ENCODE measurements around the gene OTUD5. TPM values are rescaled to one million over a fixed set of nuclear protein-coding genes. Genes with fewer than 3 reads are reported as not detected.
A peak's percentile ranks its signal among the peaks of the same experiment; 100 is the strongest.

OTUD5 gene
- total RNA-seq, 1 experiment from 2014 or later: 48.7 TPM

DNA sequence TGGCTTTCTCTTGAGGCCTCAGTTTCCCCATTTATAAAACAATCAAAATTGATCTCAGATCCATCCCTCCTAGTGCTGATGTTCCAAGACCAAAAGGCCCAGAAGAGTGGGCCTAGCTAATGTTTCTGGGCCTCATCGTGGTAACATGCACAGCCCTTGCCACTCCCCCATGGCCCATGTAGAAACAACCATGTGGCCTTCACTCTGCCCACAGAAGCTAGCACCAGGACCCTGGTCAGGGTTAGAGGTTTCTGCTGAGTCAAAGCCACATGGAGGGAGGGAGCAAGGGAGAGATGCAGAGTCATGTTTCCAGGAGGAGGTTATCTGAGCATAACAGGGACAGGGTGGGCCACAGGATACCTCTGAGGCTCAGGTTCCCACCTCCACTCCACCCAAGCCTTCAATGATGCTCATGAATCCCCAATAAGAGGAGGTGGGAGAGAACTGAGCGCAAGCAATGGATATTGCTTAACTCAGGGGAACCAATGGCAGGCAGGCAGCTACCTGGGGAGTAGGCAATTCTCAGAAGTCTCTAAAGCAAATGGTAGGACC lies 16.9 kb downstream of the OTUD5 start:
- no peak for DNase-seq (ENCODE audit: low read depth)
- in situ Hi-C loops (cut with HindIII; ENCODE audit: low pct_unique_long_range_greater_than_20kb, low sequenced_read_pairs): no loop called here

DNA sequence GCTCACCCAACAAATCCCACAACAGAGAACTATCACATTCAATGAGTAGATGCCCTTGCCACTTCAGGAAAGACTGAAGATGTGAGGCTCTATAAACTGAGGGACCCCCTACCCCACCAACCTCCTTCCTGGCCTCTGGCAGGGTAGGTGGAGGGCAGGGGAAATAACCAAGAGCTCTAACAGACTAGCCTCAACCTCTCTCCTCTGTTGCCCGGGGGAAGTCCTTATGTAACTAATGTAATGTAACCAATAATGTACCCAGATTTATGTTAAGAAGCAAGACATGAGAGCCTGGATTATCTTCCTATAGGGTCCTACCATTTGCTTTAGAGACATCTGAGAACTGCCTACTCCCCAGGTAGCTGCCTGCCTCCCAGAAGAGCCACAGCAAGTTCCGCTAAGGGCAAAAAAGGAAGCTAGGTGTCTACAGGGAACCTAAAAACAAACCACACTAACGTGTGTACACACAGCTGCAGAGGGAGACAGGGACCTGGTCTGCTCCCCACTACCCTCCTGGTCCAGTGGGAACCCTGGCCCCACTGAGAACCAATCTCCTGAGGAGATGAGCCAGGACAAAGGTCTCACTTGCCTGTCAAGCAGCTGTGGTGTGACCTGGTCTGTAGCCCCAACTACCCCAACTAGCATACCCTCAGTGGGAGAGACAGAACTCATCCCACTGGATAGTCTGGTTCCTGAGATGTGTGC lies 17.7 kb downstream of the OTUD5 start:
- DNase-seq (ENCODE audit: low read depth): no peak
- in situ Hi-C loops (cut with HindIII; ENCODE audit: low pct_unique_long_range_greater_than_20kb, low sequenced_read_pairs): no loop called here

DNA sequence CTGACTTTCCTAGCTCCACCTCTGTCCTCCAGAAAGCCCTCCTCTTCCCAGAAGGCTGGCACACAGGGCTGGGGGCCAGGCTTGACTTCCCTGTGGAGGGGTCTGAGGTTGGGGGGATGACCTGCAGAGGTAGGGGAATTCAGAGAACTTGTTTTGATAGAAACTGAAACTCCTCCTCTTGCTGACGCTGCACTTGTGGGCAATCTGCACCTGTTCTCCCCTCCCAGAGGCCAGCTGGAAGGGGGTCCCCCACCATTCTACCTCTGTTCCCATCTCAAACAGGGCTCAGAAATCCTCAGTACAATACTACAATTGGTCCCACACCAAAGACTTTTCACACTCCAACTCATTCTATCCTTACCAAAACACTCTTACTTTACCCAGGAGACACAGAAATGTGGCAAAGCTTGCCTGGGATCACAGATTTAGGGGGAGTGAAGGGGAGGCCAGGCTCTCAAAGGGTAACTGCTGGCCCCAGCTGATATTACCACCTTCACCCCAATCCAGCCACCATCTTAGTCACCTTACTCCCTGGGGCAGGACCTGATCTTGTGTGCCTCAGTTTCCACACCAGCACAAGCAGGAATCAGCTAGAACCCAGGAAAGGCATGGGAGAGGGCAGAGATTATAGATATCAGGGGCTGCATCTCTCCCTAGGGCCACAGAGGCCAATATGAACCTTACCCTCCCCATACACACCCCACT lies 18.5 kb downstream of the OTUD5 start:
- no peak for DNase-seq (ENCODE audit: low read depth)
- in situ Hi-C loops (cut with HindIII; ENCODE audit: low pct_unique_long_range_greater_than_20kb, low sequenced_read_pairs): no loop called here

DNA sequence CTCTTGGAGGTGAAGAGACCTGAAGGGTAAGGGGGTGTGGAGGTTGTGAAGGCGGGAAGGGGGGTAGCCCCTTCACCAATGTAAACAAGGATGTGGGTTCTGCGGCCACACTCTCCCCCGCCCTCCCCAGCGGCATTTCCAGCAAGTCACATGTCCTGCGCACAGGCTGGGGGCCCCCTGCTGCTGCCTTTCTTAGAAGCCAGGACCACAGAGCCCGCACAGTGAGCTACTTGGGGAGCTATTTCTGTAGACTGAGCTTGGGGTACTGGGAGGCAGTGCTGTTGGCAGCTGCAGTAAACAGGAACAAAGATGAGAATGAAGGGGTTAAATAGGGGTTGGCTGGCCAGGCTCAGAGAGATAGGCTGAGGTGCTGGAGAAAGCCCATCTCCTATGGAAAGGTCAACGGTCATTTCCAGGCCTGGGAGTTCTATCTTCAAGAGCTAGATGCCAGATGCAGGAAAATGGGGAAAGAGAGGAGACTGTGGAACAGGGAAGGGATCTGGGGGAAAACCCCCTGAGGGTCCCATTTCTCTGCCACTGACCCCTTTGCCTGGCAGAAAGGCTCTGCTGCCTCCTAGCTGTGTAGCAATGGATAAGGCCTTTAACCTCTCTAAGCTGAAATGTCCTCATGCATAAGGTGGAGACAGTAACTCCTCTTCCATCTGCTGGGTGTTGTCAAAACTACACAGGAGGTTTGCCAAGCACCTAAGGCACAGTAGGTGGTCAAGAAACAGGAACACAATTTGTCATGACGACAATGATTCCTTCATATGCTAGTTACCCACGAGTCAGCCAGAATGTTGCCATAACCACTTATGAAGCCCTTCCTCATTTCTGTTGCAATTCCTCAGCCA lies 20.1 kb downstream of the OTUD5 start:
- no peak for DNase-seq (ENCODE audit: low read depth)
- in situ Hi-C loops (cut with HindIII; ENCODE audit: low pct_unique_long_range_greater_than_20kb, low sequenced_read_pairs): no loop called here

DNA sequence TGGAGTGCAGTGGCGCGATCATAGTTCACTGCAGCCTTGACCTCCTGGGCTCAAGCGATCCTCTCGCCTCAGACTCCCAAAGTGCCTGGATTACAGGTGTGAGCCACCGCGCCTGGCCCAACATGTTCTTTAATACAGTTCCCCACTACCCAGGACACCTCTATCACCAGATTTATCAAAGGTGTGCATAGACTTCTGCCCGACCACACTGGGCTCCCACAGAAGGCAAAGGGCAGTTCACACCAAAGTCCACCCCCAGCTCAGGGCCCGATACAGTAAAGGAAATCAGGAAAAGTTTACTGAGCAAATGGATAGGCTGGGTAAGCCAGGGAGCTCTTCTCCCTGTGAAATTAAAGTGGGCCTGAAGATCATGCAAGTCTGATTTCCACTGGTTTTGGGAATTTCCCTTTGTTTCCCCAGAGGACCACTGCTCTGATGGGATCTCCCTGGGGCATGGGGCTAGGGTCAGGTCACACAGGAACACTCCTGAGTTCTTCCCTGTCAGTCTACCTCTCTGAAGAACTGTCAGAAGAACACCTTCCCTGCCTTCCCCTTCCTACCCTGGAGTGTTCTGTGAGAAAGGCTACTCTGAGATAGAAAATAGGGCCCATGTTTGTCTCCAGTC lies 20.9 kb downstream of the OTUD5 start:
- in situ Hi-C loops (cut with HindIII; ENCODE audit: low pct_unique_long_range_greater_than_20kb, low sequenced_read_pairs): no loop called here
- DNase-seq (ENCODE audit: low read depth): no peak

DNA sequence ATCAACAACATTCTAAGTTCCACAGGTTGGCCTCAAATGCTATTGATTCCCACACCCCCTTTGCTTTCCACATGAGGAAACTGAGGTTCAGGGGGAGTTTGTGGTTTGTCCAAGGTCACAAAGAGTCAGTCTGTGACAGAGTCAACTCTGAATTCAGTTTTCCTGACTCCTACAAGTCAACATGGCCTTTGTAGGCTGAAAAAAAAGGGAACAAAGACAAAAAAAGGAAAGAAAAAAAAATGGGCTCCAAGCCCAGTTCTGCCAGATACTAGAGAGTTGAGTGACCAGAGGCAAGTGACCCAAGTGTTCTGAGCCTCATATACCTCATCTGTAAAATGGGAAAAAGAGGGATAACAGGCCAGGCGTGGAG lies 22.1 kb downstream of the OTUD5 start:
- in situ Hi-C loops (cut with HindIII; ENCODE audit: low pct_unique_long_range_greater_than_20kb, low sequenced_read_pairs): no loop called here
- no peak for DNase-seq (ENCODE audit: low read depth)

DNA sequence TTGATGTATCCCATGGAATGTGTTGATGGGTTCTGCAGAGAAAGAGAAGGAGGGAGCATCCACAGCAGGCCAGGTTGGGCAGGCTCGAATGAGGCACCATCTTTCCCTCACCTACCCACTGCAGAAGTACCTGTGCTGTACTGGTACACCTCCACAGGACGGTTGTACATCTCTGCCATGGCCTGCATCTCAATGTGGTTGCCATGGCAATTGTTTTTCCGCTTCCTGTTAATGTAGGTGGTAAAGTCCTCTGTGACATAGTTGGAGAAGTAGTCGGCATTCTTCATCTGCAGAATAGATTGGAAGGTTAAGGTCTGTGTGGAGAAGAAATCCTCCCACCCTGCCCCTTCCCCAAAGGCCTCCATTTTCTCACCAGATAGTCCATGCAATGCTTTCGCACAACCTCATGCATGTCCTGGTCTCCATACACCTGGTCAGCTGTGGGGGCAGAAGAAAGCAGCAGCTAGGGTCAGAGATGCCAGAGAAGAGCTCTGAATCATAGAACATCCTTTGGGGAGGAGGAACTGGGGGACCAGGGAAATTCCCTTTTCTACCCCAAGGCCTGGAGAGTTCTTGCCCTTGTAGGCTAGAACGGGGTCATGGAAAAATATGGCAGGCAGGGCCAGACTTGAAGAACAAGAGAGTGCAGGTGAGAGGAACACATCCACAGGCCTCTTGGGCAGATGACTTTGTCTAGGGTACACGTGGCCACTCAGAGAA lies 22.7 kb downstream of the OTUD5 start:
- no peak for DNase-seq (ENCODE audit: low read depth)
- in situ Hi-C loops (cut with HindIII; ENCODE audit: low pct_unique_long_range_greater_than_20kb, low sequenced_read_pairs): no loop called here

DNA sequence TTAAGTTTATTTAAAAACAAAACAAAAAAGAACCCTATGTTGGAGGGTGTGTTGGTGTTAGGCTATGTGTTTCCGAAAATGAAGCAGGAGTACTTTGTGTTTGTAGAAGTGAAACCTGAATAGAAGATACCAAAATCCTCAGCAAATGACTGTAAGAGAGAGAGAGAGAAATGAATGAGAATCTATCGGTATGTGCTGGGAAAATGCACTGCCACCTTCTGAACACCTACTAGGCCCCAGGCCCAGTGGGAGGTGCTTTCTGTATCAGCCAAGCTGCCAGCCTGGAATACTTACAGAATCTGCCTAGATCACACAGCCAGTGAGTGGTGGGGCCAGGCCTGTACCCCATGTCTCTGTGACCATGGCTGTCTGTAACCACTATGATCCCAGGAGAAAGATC lies 23.6 kb downstream of the OTUD5 start:
- no peak for DNase-seq (ENCODE audit: low read depth)
- in situ Hi-C loops (cut with HindIII; ENCODE audit: low pct_unique_long_range_greater_than_20kb, low sequenced_read_pairs): no loop called here

DNA sequence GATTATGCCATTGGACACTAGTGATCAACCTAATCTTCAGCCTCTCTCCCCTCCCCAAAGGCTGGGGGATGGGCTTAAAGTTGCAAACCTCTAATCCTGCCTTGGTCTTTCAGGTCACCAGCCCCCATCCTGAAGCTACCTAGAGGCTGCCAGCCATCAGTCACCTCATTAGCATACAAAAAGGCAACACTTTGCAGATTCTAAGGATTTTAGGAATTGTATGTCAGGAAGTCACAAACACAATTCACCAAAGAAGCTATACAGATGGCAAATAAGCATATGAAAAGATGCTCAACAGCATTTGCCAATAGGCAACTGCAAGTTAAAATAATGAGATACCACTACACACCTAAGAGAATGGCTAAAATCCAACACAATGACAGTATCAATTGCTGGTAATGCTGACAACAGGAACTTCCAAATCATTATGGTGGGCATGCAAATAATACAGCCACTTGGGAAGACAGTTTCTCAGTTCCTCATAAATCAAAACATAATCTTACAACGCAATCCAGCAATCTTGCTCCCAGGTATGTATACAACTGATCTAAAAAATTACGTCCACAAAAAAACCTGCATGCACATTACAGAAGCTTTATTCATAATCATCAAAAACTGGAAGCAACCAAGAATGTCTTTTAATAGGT lies 29.5 kb downstream of the OTUD5 start:
- no peak for DNase-seq (ENCODE audit: low read depth)
- in situ Hi-C loops (cut with HindIII; ENCODE audit: low pct_unique_long_range_greater_than_20kb, low sequenced_read_pairs): no loop called here

DNA sequence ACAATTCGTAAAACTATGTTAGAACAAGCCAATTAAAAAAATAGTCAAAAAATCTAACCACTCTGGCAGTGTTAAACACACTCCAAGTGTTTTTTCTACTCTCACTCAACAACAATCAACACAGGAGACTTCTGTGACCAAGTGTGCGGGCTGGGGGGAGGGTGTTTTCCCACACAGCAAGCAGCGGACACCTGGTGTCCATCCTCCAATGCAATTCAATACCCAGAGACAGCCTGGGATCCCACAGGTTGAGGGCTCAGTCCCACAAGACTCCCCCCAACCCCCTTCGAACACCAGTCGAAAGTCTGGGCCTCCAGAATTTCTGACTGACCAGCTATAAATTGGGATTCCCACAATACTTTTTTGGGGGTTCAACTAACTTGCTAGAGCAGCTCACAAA lies 30.3 kb downstream of the OTUD5 start:
- no peak for DNase-seq (ENCODE audit: low read depth)
- in situ Hi-C loops (cut with HindIII; ENCODE audit: low pct_unique_long_range_greater_than_20kb, low sequenced_read_pairs): no loop called here

DNA sequence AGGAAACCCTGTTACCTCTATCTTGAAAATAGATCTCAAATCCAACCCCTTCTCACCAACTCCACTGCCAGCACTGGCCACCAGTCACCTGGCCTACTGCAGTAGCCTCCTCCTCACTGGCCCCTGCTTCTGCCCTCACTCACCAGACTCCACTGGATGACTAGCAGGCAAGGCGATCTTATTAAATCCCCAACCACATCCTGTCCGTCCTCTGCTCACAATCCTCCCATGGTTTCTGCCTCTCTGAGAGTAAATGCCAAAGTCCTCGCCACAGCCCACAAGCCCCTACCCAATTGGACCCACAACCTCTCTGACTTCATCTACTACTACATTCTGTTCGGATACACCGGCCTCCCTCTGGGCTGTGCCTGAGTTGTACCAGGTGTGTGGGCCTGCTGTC lies 33.1 kb downstream of the OTUD5 start:
- in situ Hi-C loops (cut with HindIII; ENCODE audit: low pct_unique_long_range_greater_than_20kb, low sequenced_read_pairs): no loop called here
- no peak for DNase-seq (ENCODE audit: low read depth)

DNA sequence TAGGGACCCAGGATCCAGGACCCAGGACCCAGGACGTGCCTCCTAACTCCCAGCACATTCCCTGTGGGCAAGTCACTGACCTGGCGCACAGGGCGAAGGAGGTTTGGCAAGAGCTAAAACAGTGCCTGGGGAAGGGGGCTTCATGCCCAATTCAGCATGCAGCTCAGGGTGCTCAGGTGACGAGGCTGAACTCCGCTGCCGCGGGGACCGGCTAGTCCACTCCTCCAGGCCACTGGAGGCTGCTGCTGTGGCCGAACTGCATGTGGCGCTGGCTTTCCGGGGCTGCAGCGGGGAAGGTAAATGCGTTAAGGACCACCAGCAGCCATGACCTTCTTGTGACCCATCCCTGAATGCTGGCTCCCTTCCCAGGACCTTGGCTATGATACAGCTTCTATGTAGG lies 33.6 kb downstream of the OTUD5 start:
- in situ Hi-C loops (cut with HindIII; ENCODE audit: low pct_unique_long_range_greater_than_20kb, low sequenced_read_pairs): no loop called here

DNA sequence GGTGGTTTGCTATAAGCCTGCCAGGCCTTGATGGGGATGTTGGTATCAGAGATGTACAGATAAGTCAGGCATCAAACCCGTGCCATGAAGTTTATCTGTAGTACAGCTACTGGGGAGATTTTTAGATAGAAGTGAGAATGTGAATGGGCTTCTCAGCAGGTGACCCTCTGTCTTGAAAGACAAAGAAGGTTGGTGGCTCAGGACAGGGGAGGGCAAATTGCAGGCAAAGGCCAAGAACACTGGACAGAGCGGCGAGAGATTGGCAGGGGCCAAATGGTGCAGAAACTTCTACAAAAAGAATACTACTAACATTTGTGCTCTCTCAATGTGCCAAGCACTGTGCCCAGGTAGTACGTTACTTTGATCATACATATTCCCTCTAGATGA lies 36.7 kb downstream of the OTUD5 start:
- in situ Hi-C loops (cut with HindIII; ENCODE audit: low pct_unique_long_range_greater_than_20kb, low sequenced_read_pairs): no loop called here

More for the DNA sequence above, 33.6 kb downstream of the OTUD5 start:
- DNase-seq (ENCODE audit: low read depth): no peak

DNA sequence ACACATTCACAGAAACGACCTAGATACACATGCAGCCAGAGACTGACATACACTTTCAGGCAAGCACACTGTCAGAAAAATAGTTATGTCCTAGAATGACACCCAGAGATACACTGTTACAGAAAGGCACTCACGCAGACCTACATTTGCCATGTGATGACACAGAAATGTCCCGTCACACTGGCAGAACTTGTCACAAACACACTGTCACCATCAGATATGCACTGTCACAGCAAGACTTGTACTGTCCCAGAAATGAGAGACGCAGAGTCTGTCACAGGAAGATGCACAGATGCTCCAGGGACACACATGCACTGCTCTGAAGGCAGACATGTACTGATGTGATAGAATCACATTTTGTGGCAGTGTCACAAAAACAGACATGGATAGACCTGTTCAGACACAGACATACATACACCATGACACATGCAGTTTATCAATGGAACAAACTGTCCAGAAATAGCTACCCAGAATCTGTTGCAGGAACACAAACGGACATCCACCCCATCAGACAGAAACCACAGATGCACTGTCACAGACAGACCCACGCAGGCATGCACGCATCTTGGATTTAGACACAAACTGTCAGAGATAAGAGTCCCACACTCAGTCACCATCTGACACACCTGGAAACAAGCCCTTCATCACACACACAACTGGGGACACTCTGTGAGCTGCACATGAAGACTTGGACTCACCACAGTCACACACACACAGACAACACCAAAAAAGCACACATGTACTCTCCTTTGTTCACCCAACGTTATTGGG lies 37.3 kb downstream of the OTUD5 start:
- in situ Hi-C loops (cut with HindIII; ENCODE audit: low pct_unique_long_range_greater_than_20kb, low sequenced_read_pairs): no loop called here
- no peak for DNase-seq (ENCODE audit: low read depth)

More for the DNA sequence above, 36.7 kb downstream of the OTUD5 start:
- no peak for DNase-seq (ENCODE audit: low read depth)

DNA sequence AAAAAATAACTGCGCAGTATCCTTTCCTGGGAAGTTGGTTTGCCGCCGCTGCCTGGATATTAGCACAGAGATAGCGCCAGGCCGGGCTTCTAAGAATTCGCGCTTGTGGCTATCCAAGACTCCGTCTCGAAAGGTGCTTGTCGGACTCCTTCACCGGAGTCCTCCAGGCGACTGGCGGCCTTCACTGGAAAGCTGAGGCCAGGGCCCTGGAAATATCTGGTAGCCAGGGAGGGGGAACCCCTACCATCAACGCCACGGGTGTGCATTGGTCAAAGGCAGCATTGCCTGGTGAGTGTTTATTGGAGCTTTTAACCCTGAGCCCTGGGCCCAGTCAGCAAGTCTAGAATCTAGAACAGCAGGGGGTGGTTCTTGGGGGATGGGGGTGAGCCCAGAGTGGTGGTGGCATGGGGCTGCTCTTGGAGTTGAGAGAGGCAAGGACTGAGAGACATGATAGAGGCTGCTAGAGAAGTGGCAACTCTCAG lies 38.0 kb downstream of the OTUD5 start:
- DNase-seq (ENCODE audit: low read depth): no peak
- in situ Hi-C loops (cut with HindIII; ENCODE audit: low pct_unique_long_range_greater_than_20kb, low sequenced_read_pairs): no loop called here

DNA sequence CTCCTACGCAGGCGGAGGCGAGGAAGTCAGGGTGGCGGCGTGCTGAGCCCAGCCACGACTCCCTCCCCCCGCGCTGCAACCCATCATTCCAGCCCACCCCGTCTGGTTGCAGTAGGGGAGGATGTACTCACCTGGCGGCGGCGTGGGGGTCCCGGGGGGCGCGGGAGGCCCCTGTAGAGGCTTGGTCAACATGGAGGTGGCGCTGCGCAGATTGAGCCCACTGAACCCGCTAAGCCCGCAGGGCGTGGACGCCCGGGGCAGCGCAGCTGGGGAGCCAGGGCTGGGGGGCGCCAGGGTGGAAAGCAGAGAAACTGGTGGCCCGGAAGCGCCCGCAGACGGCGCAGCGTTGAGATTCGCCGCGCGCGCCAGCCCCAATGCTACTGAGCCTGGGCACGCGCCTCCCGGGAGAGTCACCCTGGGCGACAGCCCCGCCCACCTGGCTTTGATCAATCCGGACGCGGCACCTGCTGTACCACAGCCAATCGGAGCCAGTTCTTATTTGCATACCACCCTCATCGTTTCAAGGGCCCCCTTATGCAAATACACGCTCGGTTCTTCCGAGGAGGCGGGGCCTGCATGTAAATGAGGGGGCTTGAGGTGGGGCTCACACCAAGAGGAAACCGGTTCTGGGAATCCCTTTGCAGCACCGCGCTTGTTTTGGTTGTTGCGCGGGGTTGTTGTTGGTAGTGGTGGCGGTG lies 38.6 kb downstream of the OTUD5 start, which contains the start of gene PIM2:
TSS of gene PIM2 (minus strand) at position 382 of the 698 bp plus-strand sequence. CDS start at position 192, 190 bp downstream.
- in situ Hi-C loops (cut with HindIII; ENCODE audit: low pct_unique_long_range_greater_than_20kb, low sequenced_read_pairs): no loop called here
- DNase-seq (ENCODE audit: low read depth): peak; percentile 89
